HUES64 (cell line): ENCODE data around the gene RHOBTB3.
"Not testable (repeated sequence)": the region's sequence is repeated elsewhere in the genome, so short reads cannot be mapped to it uniquely, and the experiment has no call there.

Experiments used
- H3K27ac ChIP-seq: 2 replicates; pipeline ENCODE4 v1.7.0; 2013; ENCODE audit warnings: low read depth, low read length, inconsistent platforms
- H3K27me3 ChIP-seq: 2 replicates; pipeline ENCODE4 v1.6.1; 2013; ENCODE audit warnings: mild to moderate bottlenecking, low read length; ENCODE audit not compliant: insufficient read depth
- H3K36me3 ChIP-seq: 2 replicates; pipeline ENCODE4 v1.6.1; 2013; ENCODE audit warnings: mild to moderate bottlenecking, low read length; ENCODE audit not compliant: insufficient read depth
- H3K4me1 ChIP-seq: 2 replicates; pipeline ENCODE4 v1.6.1; 2013; ENCODE audit warnings: mild to moderate bottlenecking, low read length, moderate library complexity; ENCODE audit not compliant: insufficient read depth
- H3K4me3 ChIP-seq: 2 replicates; pipeline ENCODE4 v1.5.1; 2013; ENCODE audit warnings: mild to moderate bottlenecking, low read length, moderate library complexity
- H3K9ac ChIP-seq: 2 replicates; pipeline ENCODE4 v1.6.1; 2013; ENCODE audit warnings: mild to moderate bottlenecking, low read depth, low read length
- H3K9me3 ChIP-seq: 2 replicates; pipeline ENCODE4 v1.6.1; 2013; ENCODE audit warnings: low read depth, low read length; ENCODE audit not compliant: insufficient read depth
- WGBS: fragments of 150-250, 120-280 bp; methylation state at CpG from one replicate; pipeline ENCODE4 v1.1.7; 2013; ENCODE audit warnings: missing lambda C conversion rate; 5-methylcytosine and 5-hydroxymethylcytosine counted together

RHOBTB3 gene

GRCh38 chr5:95808686-95809413 is 77.7 kb downstream of the RHOBTB3 start:
- 60% methylated on average over 6 of the region's 10 CpGs for WGBS
- Histone ChIP-seq H3K9me3 (no peaks in the 10 kb centered on the region), H3K9ac (no peak overlapping the region), H3K36me3 (no peaks in the 10 kb centered on the region), H3K4me3 (no peak overlapping the region), H3K27ac (no peak overlapping the region), H3K27me3 (no peaks in the 10 kb centered on the region), H3K4me1 (peaks cover 31% of the 10 kb centered on the region)

GRCh38 chr5:95809414-95809960 is 78.4 kb downstream of the RHOBTB3 start:
- H3K9me3 ChIP-seq, result no peaks in the 10 kb centered on the region
- H3K27me3 ChIP-seq, result no peaks in the 10 kb centered on the region
- no peaks in the 10 kb centered on the region for H3K36me3 ChIP-seq
- H3K4me1 ChIP-seq, result peaks cover 31% of the 10 kb centered on the region
- WGBS, result 73% methylated on average over 2 of the region's 2 CpGs
- no peak overlapping the region for H3K9ac ChIP-seq
- H3K4me3 ChIP-seq, result no peak overlapping the region
- H3K27ac ChIP-seq, result no peak overlapping the region

GRCh38 chr5:95810305-95811125 is 79.4 kb downstream of the RHOBTB3 start:
- peaks cover 31% of the 10 kb centered on the region for H3K4me1 ChIP-seq
- H3K36me3 ChIP-seq, result no peaks in the 10 kb centered on the region
- 27% methylated on average over 5 of the region's 5 CpGs for WGBS
- no peak overlapping the region; the same call in 1 of the 2 replicates for H3K27ac ChIP-seq
- no peak overlapping the region for H3K4me3 ChIP-seq
- H3K27me3 ChIP-seq, result no peaks in the 10 kb centered on the region
- no peak overlapping the region for H3K9ac ChIP-seq
- H3K9me3 ChIP-seq, result no peaks in the 10 kb centered on the region

GRCh38 chr5:95811126-95811423 is 79.9 kb downstream of the RHOBTB3 start:
- not testable (repeated sequence) for H3K9ac ChIP-seq, H3K9me3 ChIP-seq, H3K27me3 ChIP-seq, H3K4me3 ChIP-seq, H3K36me3 ChIP-seq, H3K27ac ChIP-seq
- 81% methylated on average over 6 of the region's 6 CpGs for WGBS
- peaks cover 31% of the 10 kb centered on the region for H3K4me1 ChIP-seq

- H3K9me3 ChIP-seq, H3K9ac ChIP-seq, H3K36me3 ChIP-seq, H3K27ac ChIP-seq, H3K27me3 ChIP-seq, H3K4me3 ChIP-seq: not testable (repeated sequence)
- H3K4me1 ChIP-seq, result peaks cover 31% of the 10 kb centered on the region
- 94% methylated on average over 13 of the region's 13 CpGs for WGBS
Observed at GRCh38 chr5:95811461-95812073, 80.4 kb downstream of the RHOBTB3 start.

- Histone ChIP-seq H3K27ac (no peak overlapping the region), H3K9me3 (no peaks in the 10 kb centered on the region), H3K4me1 (peaks cover 34% of the 10 kb centered on the region), H3K36me3 (peaks cover 2% of the 10 kb centered on the region; the same call in 1 of the 2 replicates), H3K4me3 (no peak overlapping the region), H3K27me3 (no peaks in the 10 kb centered on the region), H3K9ac (no peak overlapping the region)
- WGBS, result 72% methylated on average over 6 of the region's 6 CpGs
Observed at GRCh38 chr5:95812074-95812471, 80.9 kb downstream of the RHOBTB3 start.

- H3K27ac ChIP-seq, H3K27me3 ChIP-seq, H3K36me3 ChIP-seq, H3K4me3 ChIP-seq, H3K9ac ChIP-seq, H3K9me3 ChIP-seq: not testable (repeated sequence)
- H3K4me1 ChIP-seq, result peaks cover 42% of the 10 kb centered on the region
- WGBS, result 95% methylated on average over 8 of the region's 8 CpGs
Observed at GRCh38 chr5:95813035-95813434, 81.9 kb downstream of the RHOBTB3 start.

GRCh38 chr5:95815155-95815729 is 84.1 kb downstream of the RHOBTB3 start:
- Histone ChIP-seq H3K4me1 (peaks cover 32% of the 10 kb centered on the region), H3K9me3 (no peaks in the 10 kb centered on the region), H3K27me3 (no peaks in the 10 kb centered on the region), H3K4me3 (no peak overlapping the region), H3K9ac (no peak overlapping the region), H3K27ac (no peak overlapping the region), H3K36me3 (peaks cover 2% of the 10 kb centered on the region; the same call in 1 of the 2 replicates)
- 96% methylated on average over 3 of the region's 4 CpGs for WGBS

GRCh38 chr5:95816341-95816740 is 85.2 kb downstream of the RHOBTB3 start:
- Histone ChIP-seq H3K4me3 (no peak overlapping the region), H3K27ac (no peak overlapping the region), H3K9ac (no peak overlapping the region), H3K27me3 (no peaks in the 10 kb centered on the region), H3K9me3 (no peaks in the 10 kb centered on the region), H3K4me1 (peaks cover 25% of the 10 kb centered on the region), H3K36me3 (peaks cover 2% of the 10 kb centered on the region; the same call in 1 of the 2 replicates)
- 95% methylated on average over 8 of the region's 8 CpGs for WGBS

- peaks cover 2% of the 10 kb centered on the region; the same call in 1 of the 2 replicates for H3K36me3 ChIP-seq
Observed at GRCh38 chr5:95816776-95817175, 85.6 kb downstream of the RHOBTB3 start.

GRCh38 chr5:95817430-95817829 is 86.3 kb downstream of the RHOBTB3 start:
- H3K9ac ChIP-seq, result no peak overlapping the region
- WGBS, result 69% methylated on average over 12 of the region's 12 CpGs

More at GRCh38 chr5:95816776-95817175, 85.6 kb downstream of the RHOBTB3 start:
- WGBS, result 98% methylated on average over 4 of the region's 4 CpGs
- Histone ChIP-seq H3K4me3 (no peak overlapping the region), H3K27ac (no peak overlapping the region), H3K9ac (no peak overlapping the region), H3K27me3 (no peaks in the 10 kb centered on the region), H3K9me3 (no peaks in the 10 kb centered on the region), H3K4me1 (peaks cover 30% of the 10 kb centered on the region)

More at GRCh38 chr5:95817430-95817829, 86.3 kb downstream of the RHOBTB3 start:
- Histone ChIP-seq H3K27ac (no peak overlapping the region), H3K9me3 (no peaks in the 10 kb centered on the region), H3K4me3 (no peak overlapping the region), H3K4me1 (peaks cover 26% of the 10 kb centered on the region), H3K36me3 (peaks cover 2% of the 10 kb centered on the region; the same call in 1 of the 2 replicates), H3K27me3 (no peaks in the 10 kb centered on the region)
